GM10266 (cell line): ENCODE measurements around the gene CCDC92.
A peak's percentile ranks its signal among the peaks of the same experiment; 100 is the strongest.

Source experiments
- DNase-seq: peaks from one replicate; pipeline ENCODE4 v3.0.0; 2012; ENCODE audit errors: extremely low spot score
- CTCF ChIP-seq: IDR thresholded peaks from 2 replicates; pipeline ENCODE4 v1.5.1; 2012; ENCODE audit warnings: mild to moderate bottlenecking, low read depth; ENCODE audit not compliant: control insufficient read depth, insufficient read depth; ENCODE audit errors: missing control alignments

Gene CCDC92

DNA sequence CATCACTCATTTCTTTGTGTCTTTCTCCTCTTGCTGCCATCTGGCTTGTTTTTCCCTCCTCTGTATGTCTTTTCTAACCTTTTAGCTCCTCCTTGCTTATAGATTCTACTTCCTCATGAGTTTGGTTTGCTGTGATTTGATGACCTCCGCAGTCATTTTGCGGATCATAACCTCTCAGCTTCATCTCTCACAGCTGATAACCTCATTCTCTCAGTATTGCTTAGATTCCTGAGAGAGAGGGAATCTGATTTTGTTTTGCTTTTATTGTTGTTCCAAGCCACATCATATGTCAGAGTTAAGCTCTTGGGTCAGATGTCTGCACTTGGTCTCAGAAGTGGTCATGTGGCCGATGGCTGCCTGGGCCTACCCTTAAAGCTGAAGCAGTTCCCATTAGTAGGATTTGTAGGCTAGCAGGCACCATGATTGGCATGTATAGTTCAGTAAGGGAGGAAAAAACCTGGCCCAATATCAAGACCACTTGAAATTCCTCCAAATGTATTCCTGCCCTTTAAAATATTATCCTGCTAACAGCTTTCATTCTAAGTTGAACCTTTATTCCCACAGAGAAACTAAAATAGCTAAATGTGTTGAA, 13.8 kb upstream of the CCDC92 start:
- no peak for TF ChIP-seq CTCF
- no peak for DNase-seq

DNA sequence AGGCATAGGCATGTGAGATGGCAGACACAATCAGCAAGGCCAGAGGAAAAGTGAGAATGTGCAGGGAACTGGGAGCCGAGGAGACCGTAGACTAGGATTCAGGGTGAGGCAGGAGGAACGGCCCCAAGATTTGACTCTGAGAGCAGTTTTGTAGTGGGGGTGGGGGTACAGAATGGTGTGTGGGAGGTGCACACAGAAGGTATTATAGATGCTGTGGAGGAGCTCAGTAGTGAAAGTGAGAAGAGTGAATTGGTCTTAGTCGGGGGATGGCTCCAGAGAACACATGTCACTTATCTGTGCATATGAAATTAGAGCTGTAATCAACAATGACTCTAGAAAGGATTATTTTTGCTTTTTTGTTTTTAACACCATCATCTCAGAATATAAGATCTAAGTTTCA, 12.3 kb upstream of the CCDC92 start:
- DNase-seq, result peak; percentile 43
- no peak for TF ChIP-seq CTCF

DNA sequence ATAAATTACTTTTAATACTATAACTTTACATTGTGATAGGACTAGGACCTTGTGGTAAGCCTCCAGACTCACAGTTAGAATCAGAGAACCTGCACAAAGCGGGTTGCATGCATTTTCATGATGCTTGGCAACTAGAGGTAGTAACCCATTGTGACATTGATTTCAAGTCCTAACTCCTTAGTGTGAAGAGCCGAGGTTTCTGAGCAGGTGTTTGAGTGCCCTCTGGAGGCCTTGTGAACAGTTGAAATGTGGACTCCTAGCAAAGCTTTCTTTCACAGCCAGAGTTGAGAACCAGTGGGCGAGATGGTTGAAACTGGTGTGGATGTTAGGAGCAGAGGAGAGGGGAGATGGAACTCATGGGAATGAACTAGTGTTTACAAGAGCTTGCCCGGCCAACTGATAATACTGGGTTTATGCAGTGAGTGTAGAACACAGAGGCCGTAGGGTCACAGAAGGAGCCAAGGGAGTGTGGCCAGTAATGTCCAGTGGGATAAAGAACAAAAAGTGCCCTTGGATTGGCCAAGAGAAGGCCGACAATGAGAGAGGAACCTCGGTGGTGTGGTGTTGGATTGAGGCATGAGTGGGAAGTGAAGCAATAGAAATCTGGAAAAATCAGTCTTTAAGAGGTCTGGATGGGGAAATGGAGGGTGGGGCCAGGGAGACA, 11.3 kb upstream of the CCDC92 start:
- DNase-seq, result peak; percentile 44
- peak; percentile 70 for TF ChIP-seq CTCF

GRCh38 chr12:123982269-123982668, 9.6 kb upstream of the CCDC92 start:
- no peak for TF ChIP-seq CTCF
- no peak for DNase-seq

DNA sequence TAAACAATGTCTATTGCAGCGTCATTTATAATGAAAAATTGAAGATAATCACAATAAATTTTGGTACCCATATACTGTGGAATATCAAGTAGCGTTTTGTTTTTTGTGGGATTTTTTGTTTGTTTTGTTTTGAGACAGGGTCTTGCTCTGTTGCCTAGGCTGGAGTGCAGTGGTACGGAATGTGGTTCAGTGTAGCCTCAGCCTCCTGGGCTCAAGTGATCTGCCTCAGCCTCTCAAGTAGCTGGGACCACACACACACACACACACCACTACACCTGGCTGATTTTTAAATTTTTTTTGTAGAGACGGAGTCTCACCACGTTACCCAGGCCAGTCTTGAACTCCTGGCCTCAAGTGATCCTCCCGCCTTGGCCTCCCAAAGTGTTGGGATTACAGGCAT, 6.9 kb upstream of the CCDC92 start:
- no peak for TF ChIP-seq CTCF
- no peak for DNase-seq

DNA sequence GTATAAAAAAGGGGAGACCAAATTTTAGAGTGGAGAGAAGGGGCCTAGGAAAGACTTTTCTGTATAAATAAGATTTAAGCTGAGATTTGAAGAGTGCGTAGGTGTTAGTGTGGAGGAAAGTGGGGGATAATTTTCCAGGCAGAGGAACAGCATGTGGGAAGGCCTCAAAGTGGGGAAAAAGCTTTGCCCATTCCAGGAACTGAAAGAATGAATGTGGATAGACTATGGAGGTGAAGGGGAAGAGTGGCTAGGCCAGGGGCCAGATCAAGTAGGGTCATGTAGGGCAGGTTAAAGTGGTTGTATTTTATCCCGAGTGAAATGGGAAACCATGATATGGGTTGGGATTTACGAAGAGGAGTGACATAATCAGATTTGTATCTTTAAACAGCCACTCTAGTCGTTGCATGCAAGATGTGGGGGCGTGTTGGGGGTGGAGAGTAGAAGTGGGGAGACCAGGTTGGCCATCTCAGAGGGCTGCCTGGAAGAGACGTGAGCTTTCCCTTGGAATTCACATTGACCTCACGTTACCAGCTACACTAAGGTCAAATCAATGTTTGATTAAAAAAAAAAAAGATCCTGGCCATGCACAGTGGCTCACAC, 3.7 kb upstream of the CCDC92 start:
- DNase-seq, result no peak
- TF ChIP-seq CTCF, result no peak
